Esophagus muscularis mucosa (tissue), 4 donors: ENCODE measurements around the gene MICAL3.

Experiments
- CTCF ChIP-seq, 3 experiments: fragments of 200-600 bp in 2 of 3; fragments of 450-650 bp in 1 of 3; sonication (generic) in 2 of 3; IDR thresholded peaks; one replicate each; pipeline ENCODE4 v1.5.1; 2017 to 2019; ENCODE audit warnings: antibody characterized with exemption in 3 of 3, mild to moderate bottlenecking in 2 of 3, moderate library complexity in 1 of 3
- EP300 ChIP-seq: sonication (generic); formaldehyde crosslinking; IDR thresholded peaks from one replicate; pipeline ENCODE4 v1.6.1; 2017; ENCODE audit warnings: antibody characterized with exemption
- POLR2A ChIP-seq: fragments of 450-650 bp; IDR thresholded peaks from one replicate; pipeline ENCODE4 v1.6.1; 2017; ENCODE audit warnings: antibody characterized with exemption, moderate library complexity, mild to moderate bottlenecking, low read depth

- TF ChIP-seq POLR2A: no peak
- TF ChIP-seq CTCF (IDR thresholded peaks at IDR 0.05): no peak
- no peak for TF ChIP-seq EP300
These were observed 118.9 kb downstream of the MICAL3 start for GRCh38 chr22:17905445-17905844.
